Esophagus muscularis mucosa (tissue), 4 donors: ENCODE data around the gene INPP5F.

Experiments
- CTCF ChIP-seq, 3 experiments: fragments of 200-600 bp in 2 of 3; fragments of 450-650 bp in 1 of 3; sonication (generic) in 2 of 3; IDR thresholded peaks; one replicate each; pipeline ENCODE4 v1.5.1; 2017 to 2019; ENCODE audit warnings: antibody characterized with exemption in 3 of 3, mild to moderate bottlenecking in 2 of 3, moderate library complexity in 1 of 3
- EP300 ChIP-seq: sonication (generic); formaldehyde crosslinking; IDR thresholded peaks from one replicate; pipeline ENCODE4 v1.6.1; 2017; ENCODE audit warnings: antibody characterized with exemption
- POLR2A ChIP-seq: fragments of 450-650 bp; IDR thresholded peaks from one replicate; pipeline ENCODE4 v1.6.1; 2017; ENCODE audit warnings: antibody characterized with exemption, moderate library complexity, mild to moderate bottlenecking, low read depth

DNA sequence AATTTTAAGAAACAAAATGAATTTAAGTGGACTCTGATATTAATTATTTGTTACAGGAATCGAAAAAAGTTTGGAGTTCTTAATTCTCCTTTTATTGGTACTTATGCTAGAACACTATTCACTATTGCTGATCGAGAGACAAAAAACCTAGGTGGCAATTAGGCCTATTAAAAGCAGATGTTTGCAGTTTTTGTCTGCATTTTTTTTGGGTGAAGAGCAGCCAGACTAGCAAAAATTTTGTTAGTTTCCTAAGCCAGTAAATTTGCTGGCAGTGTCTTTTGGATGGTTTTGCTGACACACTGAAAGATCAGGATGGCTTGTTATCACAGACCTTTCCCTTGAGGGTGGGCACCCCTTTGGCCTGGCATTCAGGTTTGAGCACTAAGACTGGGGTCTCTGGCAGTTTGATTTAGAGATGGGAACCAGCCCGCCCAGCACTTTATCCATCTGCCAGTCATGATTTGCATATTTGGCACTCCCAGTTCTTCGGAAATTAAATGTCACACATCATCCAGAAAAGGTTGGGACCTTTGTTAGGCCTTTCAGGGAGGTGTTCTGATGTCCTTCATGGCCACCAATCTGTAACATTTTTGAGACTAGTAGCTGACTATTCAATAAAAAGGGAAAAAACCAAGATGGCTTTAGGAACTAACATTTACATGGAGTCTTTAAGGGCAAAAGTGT is 57.3 kb downstream of the INPP5F start:
- TF ChIP-seq CTCF (IDR thresholded peaks at IDR 0.05) (no peak), EP300 (no peak), POLR2A (no peak)
